Suprapubic skin (tissue), 4 donors: ENCODE measurements around the gene NOVA2. TPM values are rescaled to one million over a fixed set of nuclear protein-coding genes. Genes with fewer than 3 reads are reported as not detected.

ENCODE experiments used
- DNase-seq, 2 donors: peaks; one replicate each; pipeline ENCODE4 v3.0.0-alpha.2; 2019; ENCODE audit warnings: low spot score in 2 of 2
- H3K27ac ChIP-seq: fragments of 200-600 bp; sonication (generic); one replicate; pipeline ENCODE4 v1.5.1; 2019
- H3K27me3 ChIP-seq: fragments of 200-600 bp; sonication (generic); one replicate; pipeline ENCODE4 v1.5.1; 2019
- H3K36me3 ChIP-seq: fragments of 200-600 bp; sonication (generic); one replicate; pipeline ENCODE4 v1.5.1; 2019
- H3K4me1 ChIP-seq: fragments of 200-600 bp; sonication (generic); one replicate; pipeline ENCODE4 v1.5.1; 2019
- H3K4me3 ChIP-seq: fragments of 200-600 bp; sonication (generic); one replicate; pipeline ENCODE4 v1.5.1; 2019; ENCODE audit warnings: mild to moderate bottlenecking
- H3K9me3 ChIP-seq: fragments of 200-600 bp; sonication (generic); one replicate; pipeline ENCODE4 v1.5.1; 2019
- EP300 ChIP-seq: sonication (generic); formaldehyde crosslinking; IDR thresholded peaks from one replicate; pipeline ENCODE4 v1.6.1; 2017; ENCODE audit warnings: antibody characterized with exemption
- POLR2A ChIP-seq, 2 donors: fragments of 450-650 bp; IDR thresholded peaks; one replicate each; pipeline ENCODE4 v1.6.1; 2017; ENCODE audit warnings: antibody characterized with exemption in 2 of 2, mild to moderate bottlenecking in 2 of 2, moderate library complexity in 2 of 2
- POLR2AphosphoS5 ChIP-seq, 3 donors: sonication (generic); formaldehyde crosslinking; IDR thresholded peaks; one replicate each; pipeline ENCODE4 v1.6.1; 2017; ENCODE audit warnings: antibody characterized with exemption in 3 of 3
- WGBS: methylation state at CpG from one replicate; pipeline ENCODE4 v1.1.5; 2018; 5-methylcytosine and 5-hydroxymethylcytosine counted together
- total RNA-seq, 4 donors: library from RNA; depleted of rRNA; stranded (reverse); fragments of >200 nt; gene quantifications; one replicate each; pipeline ENCODE4 v1.1.0, GENCODE V29; 2016
- TF ChIP-seq, protein P1 (sequence below), 2 donors: fragments of 200-600 bp in 1 of 2; fragments of 450-650 bp in 1 of 2; sonication (generic) in 1 of 2; IDR thresholded peaks; one replicate each; pipeline ENCODE4 v1.5.1; 2016 to 2019; ENCODE audit warnings: antibody characterized with exemption in 2 of 2, mild to moderate bottlenecking in 1 of 2, moderate library complexity in 1 of 2

The NOVA2 gene
- total RNA-seq, 4 donors from 2014 or later = 0.21 to 0.97 (median 0.55) TPM

GRCh38 chr19:45920458-45920857 lies 53.2 kb downstream of the NOVA2 start:
- no peaks in the 10 kb centered on the region for H3K36me3 ChIP-seq
- no peak for TF ChIP-seq POLR2A (IDR thresholded peaks at IDR 0.05)
- TF ChIP-seq EP300 = no peak
- TF ChIP-seq, protein P1, sequence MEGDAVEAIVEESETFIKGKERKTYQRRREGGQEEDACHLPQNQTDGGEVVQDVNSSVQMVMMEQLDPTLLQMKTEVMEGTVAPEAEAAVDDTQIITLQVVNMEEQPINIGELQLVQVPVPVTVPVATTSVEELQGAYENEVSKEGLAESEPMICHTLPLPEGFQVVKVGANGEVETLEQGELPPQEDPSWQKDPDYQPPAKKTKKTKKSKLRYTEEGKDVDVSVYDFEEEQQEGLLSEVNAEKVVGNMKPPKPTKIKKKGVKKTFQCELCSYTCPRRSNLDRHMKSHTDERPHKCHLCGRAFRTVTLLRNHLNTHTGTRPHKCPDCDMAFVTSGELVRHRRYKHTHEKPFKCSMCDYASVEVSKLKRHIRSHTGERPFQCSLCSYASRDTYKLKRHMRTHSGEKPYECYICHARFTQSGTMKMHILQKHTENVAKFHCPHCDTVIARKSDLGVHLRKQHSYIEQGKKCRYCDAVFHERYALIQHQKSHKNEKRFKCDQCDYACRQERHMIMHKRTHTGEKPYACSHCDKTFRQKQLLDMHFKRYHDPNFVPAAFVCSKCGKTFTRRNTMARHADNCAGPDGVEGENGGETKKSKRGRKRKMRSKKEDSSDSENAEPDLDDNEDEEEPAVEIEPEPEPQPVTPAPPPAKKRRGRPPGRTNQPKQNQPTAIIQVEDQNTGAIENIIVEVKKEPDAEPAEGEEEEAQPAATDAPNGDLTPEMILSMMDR (IDR thresholded peaks at IDR 0.05) = no peak
- TF ChIP-seq POLR2AphosphoS5 (IDR thresholded peaks at IDR 0.05) = no peak
- H3K27me3 ChIP-seq = peaks cover 13% of the 10 kb centered on the region
- no peaks in the 10 kb centered on the region for H3K4me1 ChIP-seq
- H3K9me3 ChIP-seq = no peaks in the 10 kb centered on the region
- no peak overlapping the region for H3K4me3 ChIP-seq
- no peak for DNase-seq
- H3K27ac ChIP-seq = no peak overlapping the region
- WGBS = 65% methylated on average over 8 of the region's 8 CpGs

GRCh38 chr19:45919678-45920077 lies 54.0 kb downstream of the NOVA2 start:
- TF ChIP-seq POLR2AphosphoS5 (IDR thresholded peaks at IDR 0.05) (no peak), EP300 (no peak), POLR2A (IDR thresholded peaks at IDR 0.05) (no peak)
- TF ChIP-seq, protein P1 (IDR thresholded peaks at IDR 0.05) = no peak
- Histone ChIP-seq H3K27ac (no peak overlapping the region), H3K9me3 (no peaks in the 10 kb centered on the region), H3K4me3 (no peak overlapping the region), H3K27me3 (peaks cover 18% of the 10 kb centered on the region), H3K4me1 (no peaks in the 10 kb centered on the region), H3K36me3 (no peaks in the 10 kb centered on the region)
- no peak for DNase-seq
- WGBS = 51% methylated on average over 6 of the region's 7 CpGs

GRCh38 chr19:45918721-45919120 lies 54.9 kb downstream of the NOVA2 start:
- Histone ChIP-seq H3K4me1 (no peaks in the 10 kb centered on the region), H3K9me3 (no peaks in the 10 kb centered on the region), H3K27me3 (peaks cover 28% of the 10 kb centered on the region), H3K4me3 (no peak overlapping the region), H3K36me3 (no peaks in the 10 kb centered on the region), H3K27ac (no peak overlapping the region)
- DNase-seq = no peak
- WGBS = 45% methylated on average over 4 of the region's 4 CpGs
- no peak for TF ChIP-seq EP300
- no peak for TF ChIP-seq POLR2A (IDR thresholded peaks at IDR 0.05)
- TF ChIP-seq, protein P1 (IDR thresholded peaks at IDR 0.05) = no peak
- TF ChIP-seq POLR2AphosphoS5 (IDR thresholded peaks at IDR 0.05) = no peak

DNA sequence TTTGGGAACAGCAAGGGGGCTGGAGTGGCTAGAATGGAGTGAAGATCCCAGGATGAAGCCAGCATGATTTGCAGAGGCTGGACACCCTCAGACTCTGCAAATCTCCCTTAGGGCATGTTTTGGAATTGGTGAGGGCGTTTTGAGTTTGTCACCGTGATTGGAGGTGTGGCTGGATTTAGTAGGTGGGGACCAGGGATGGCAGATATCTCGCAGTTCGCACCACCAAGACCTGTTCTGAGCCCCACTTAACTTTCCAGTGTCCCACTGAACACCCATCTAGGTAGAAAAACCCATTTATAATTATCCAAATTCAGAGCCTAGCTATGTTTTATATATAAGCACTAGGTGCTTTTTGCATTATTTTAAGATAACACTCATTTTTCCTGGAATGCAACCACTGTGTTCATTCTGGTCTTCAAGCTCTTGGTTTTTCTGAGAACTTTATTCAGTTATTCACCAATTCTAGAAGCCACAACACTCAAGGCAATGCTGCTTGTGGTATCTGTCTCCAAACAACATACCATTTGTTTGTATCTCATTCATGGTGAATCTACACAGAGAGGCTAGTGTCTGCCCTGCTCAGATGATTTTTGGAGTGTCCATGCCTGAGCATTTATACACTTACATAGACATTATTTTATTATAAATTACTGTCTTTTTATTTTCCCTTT lies 56.1 kb downstream of the NOVA2 start:
- Histone ChIP-seq H3K27me3 (peaks cover 30% of the 10 kb centered on the region), H3K36me3 (no peaks in the 10 kb centered on the region), H3K9me3 (no peaks in the 10 kb centered on the region), H3K27ac (no peak overlapping the region), H3K4me1 (no peaks in the 10 kb centered on the region), H3K4me3 (no peak overlapping the region)
- DNase-seq = no peak
- TF ChIP-seq EP300 = no peak
- TF ChIP-seq, protein P1 (IDR thresholded peaks at IDR 0.05) = no peak
- no peak for TF ChIP-seq POLR2A (IDR thresholded peaks at IDR 0.05)
- TF ChIP-seq POLR2AphosphoS5 (IDR thresholded peaks at IDR 0.05) = no peak
- 36% methylated on average over 4 of the region's 4 CpGs for WGBS

DNA sequence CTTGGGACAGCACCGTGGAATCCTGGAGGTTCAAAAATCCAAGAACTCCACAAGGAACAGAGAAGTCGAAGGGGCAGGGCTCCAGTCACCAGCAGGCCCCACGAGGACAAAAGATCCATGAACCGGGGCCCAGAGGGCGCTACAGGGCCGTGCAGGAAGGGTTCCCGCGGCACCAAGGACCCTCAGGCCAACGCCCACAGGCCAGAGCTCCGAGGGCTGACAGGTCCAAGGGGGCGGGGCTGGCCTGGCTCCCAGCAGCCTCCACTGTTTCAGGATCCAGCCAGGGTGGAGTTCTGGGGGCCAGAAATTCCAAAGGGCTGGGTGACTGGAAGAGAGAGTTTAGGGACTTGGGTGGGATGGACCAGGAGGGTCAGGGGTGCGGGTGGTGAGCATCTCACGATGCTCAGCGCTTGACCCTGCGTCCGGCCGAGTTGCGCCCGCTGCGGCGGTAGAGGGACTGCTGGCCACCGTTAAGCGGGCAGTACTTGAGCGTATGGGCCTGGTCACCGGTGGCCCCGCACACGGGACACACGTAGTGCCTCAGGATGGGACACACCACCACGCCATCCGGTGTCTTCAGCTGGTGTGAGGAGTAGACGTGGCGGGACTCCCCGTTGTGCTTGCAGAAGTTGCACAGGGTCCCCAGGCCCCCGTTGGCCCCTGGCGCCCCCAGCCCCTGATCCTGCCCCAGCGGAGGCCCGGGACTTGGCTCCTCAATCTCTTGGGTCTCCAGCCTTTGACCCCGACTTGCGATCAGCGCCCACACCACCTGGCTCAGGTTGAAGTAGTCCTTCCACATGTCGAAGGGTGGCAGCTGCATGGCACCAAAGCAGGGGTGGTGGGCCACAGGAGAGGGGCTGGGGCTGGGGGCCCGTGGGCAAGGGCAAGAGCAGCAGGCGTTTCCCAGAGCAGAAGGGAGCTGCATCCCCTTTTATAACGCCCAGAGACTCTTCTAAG lies 59.5 kb downstream of the NOVA2 start, which contains the start of gene NANOS2:
Gene NANOS2 (minus strand): TSS at position 905 of the 957 bp plus-strand sequence. CDS start 85 bp downstream, at position 820.
- Histone ChIP-seq H3K27ac (no peak within 1 kb of the TSS), H3K27me3 (peaks cover 26% of the 10 kb centered on the region), H3K36me3 (no peaks in the 10 kb centered on the region), H3K4me3 (no peak within 1 kb of the TSS), H3K9me3 (no peaks in the 10 kb centered on the region), H3K4me1 (no peaks in the 10 kb centered on the region)
- WGBS = 71% methylated on average over 24 of the region's 44 CpGs
- TF ChIP-seq, protein P1 (IDR thresholded peaks at IDR 0.05) = no peak
- TF ChIP-seq EP300 = no peak
- no peak for TF ChIP-seq POLR2AphosphoS5 (IDR thresholded peaks at IDR 0.05)
- no peak for TF ChIP-seq POLR2A (IDR thresholded peaks at IDR 0.05)
- DNase-seq = no peak
